Gastrocnemius medialis (tissue), 4 donors: Measurements from ENCODE around the gene UBE2QL1.

Experiments used
- POLR2A ChIP-seq, 2 donors: fragments of 450-650 bp; IDR thresholded peaks; one replicate each; pipeline ENCODE4 v1.6.1; 2017; ENCODE audit warnings: antibody characterized with exemption in 2 of 2, mild to moderate bottlenecking in 2 of 2, moderate library complexity in 2 of 2
- TF ChIP-seq, protein P1 (sequence below), 5 experiments: fragments of 450-650 bp in 3 of 5; fragments of 200-600 bp in 2 of 5; sonication (generic) in 2 of 5; IDR thresholded peaks in 4 of 5; conservative IDR thresholded peaks in 1 of 5; 1 replicate in 4 of 5; 2 replicates in 1 of 5; pipeline ENCODE4 v1.5.1; 2016 to 2019; ENCODE audit warnings: antibody characterized with exemption in 5 of 5, mild to moderate bottlenecking in 3 of 5, moderate library complexity in 3 of 5

DNA sequence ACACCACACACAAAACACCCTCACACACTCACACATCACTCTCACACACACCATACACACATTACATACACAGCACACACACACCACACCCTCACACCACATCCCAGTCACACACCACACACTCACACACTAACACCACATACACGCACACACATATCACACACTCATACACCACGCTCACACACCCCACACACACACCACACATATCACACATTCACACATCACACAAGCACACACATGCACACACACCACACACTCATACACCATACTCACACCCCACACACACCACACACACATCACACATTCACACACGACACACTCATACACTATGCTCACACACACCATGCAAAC lies 543 bp upstream of the UBE2QL1 start:
- TF ChIP-seq, protein P1, sequence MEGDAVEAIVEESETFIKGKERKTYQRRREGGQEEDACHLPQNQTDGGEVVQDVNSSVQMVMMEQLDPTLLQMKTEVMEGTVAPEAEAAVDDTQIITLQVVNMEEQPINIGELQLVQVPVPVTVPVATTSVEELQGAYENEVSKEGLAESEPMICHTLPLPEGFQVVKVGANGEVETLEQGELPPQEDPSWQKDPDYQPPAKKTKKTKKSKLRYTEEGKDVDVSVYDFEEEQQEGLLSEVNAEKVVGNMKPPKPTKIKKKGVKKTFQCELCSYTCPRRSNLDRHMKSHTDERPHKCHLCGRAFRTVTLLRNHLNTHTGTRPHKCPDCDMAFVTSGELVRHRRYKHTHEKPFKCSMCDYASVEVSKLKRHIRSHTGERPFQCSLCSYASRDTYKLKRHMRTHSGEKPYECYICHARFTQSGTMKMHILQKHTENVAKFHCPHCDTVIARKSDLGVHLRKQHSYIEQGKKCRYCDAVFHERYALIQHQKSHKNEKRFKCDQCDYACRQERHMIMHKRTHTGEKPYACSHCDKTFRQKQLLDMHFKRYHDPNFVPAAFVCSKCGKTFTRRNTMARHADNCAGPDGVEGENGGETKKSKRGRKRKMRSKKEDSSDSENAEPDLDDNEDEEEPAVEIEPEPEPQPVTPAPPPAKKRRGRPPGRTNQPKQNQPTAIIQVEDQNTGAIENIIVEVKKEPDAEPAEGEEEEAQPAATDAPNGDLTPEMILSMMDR (IDR thresholded peaks at IDR 0.05 in 4 of 5, conservative IDR thresholded peaks at IDR 0.05 in 1 of 5) = no peak
- no peak for TF ChIP-seq POLR2A (IDR thresholded peaks at IDR 0.05)
